ENCODE measurements around the gene AHCYL2.

DNA sequence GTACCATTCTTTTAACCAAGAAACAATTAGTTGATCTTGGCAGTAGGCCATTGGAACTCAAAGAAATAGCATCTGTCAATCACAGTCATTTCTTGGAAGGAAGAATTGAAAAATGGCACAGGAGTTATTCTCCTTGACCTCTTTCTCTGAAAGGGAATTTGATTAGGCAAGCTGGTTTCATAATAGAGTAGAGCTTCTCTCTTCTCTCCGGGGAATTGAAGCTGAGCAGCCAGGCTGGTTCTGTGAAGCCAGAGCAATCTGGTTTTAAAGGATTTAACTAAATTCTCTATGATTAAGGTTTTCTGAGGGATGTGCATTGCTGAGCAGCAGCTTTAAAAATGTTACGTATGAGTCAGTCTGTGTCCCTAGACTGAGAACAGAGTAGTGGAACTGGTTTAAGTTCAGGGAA is 70.2 kb downstream of the AHCYL2 start:
- TF ChIP-seq, protein P1, sequence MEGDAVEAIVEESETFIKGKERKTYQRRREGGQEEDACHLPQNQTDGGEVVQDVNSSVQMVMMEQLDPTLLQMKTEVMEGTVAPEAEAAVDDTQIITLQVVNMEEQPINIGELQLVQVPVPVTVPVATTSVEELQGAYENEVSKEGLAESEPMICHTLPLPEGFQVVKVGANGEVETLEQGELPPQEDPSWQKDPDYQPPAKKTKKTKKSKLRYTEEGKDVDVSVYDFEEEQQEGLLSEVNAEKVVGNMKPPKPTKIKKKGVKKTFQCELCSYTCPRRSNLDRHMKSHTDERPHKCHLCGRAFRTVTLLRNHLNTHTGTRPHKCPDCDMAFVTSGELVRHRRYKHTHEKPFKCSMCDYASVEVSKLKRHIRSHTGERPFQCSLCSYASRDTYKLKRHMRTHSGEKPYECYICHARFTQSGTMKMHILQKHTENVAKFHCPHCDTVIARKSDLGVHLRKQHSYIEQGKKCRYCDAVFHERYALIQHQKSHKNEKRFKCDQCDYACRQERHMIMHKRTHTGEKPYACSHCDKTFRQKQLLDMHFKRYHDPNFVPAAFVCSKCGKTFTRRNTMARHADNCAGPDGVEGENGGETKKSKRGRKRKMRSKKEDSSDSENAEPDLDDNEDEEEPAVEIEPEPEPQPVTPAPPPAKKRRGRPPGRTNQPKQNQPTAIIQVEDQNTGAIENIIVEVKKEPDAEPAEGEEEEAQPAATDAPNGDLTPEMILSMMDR (IDR thresholded peaks at IDR 0.05; ENCODE audit: insufficient read depth, low read depth, low read length) = no peak
- TF ChIP-seq EZH2 (IDR thresholded peaks at IDR 0.05; ENCODE audit: insufficient read depth, low read length) = no peak

Measured in astrocyte (in vitro differentiated cells and primary cell).